ENCODE data around the gene KLHDC4.

The KLHDC4 gene

GRCh38 chr16:87709677-87710076, 56.1 kb downstream of the KLHDC4 start:
- Histone ChIP-seq H3K4me2 (ENCODE audit: low read length) (no peak overlapping the region), H3K27ac (ENCODE audit: low read depth, low read length) (no peak overlapping the region), H2BK120ac (ENCODE audit: insufficient read depth, low read length, poor library complexity) (no peak overlapping the region), H2BK5ac (ENCODE audit: low read depth, low read length, poor library complexity) (no peak overlapping the region), H3K18ac (ENCODE audit: low read length) (no peak overlapping the region), H3K4me3 (ENCODE audit: low read depth, low read length) (no peak overlapping the region), H3K36me3 (ENCODE audit: control insufficient read depth in 1 of 2, insufficient read depth in 2 of 2, low read length in 2 of 2) (peaks cover 44 to 45% of the 10 kb centered on the region in 2 experiments), H3K27me3 (ENCODE audit: insufficient read depth, low read length) (no peaks in the 10 kb centered on the region), H3K4ac (ENCODE audit: low read depth, low read length) (no peak overlapping the region), H3K9ac (ENCODE audit: low read length) (no peak overlapping the region), H3K4me1 (ENCODE audit: control insufficient read depth in 1 of 2, insufficient read depth in 2 of 2, low read length in 2 of 2) (no peaks in the 10 kb centered on the region), H2AK5ac (ENCODE audit: low read length) (no peak overlapping the region), H3K9me3 (ENCODE audit: insufficient read depth, low read depth, low read length) (peaks cover 2% of the 10 kb centered on the region), H3K79me2 (ENCODE audit: control insufficient read depth, insufficient read depth, low read length, poor library complexity) (no peaks in the 10 kb centered on the region), H2BK12ac (ENCODE audit: low read length) (no peak overlapping the region), H4K8ac (ENCODE audit: low read depth, low read length) (no peak overlapping the region), H2AFZ (ENCODE audit: insufficient read depth, low read length, poor library complexity) (no peak overlapping the region), H3K14ac (ENCODE audit: low read length) (no peak overlapping the region), H4K91ac (ENCODE audit: low read depth, low read length) (no peak overlapping the region), H3K79me1 (ENCODE audit: low read length) (no peaks in the 10 kb centered on the region), H4K12ac (ENCODE audit: low read depth, low read length) (no peak overlapping the region), H3K23ac (ENCODE audit: low read length) (no peak overlapping the region)
- no peak for DNase-seq
- no CpG with 5 or more reads among the region's 12 CpGs for WGBS (ENCODE audit: extremely low coverage, insufficient coverage, insufficient read length)

GRCh38 chr16:87708881-87709638, 56.7 kb downstream of the KLHDC4 start:
- Histone ChIP-seq H3K79me1 (ENCODE audit: low read length) (no peaks in the 10 kb centered on the region), H3K23ac (ENCODE audit: low read length) (no peak overlapping the region), H3K4me3 (ENCODE audit: low read depth, low read length) (no peak overlapping the region), H2BK12ac (ENCODE audit: low read length) (no peak overlapping the region), H4K8ac (ENCODE audit: low read depth, low read length) (no peak overlapping the region), H3K18ac (ENCODE audit: low read length) (no peak overlapping the region), H4K12ac (ENCODE audit: low read depth, low read length) (no peak overlapping the region), H2AK5ac (ENCODE audit: low read length) (no peak overlapping the region), H2AFZ (ENCODE audit: insufficient read depth, low read length, poor library complexity) (no peak overlapping the region), H3K27me3 (ENCODE audit: insufficient read depth, low read length) (no peaks in the 10 kb centered on the region), H4K91ac (ENCODE audit: low read depth, low read length) (no peak overlapping the region), H3K9ac (ENCODE audit: low read length) (no peak overlapping the region), H3K79me2 (ENCODE audit: control insufficient read depth, insufficient read depth, low read length, poor library complexity) (no peaks in the 10 kb centered on the region), H3K4me2 (ENCODE audit: low read length) (no peak overlapping the region), H3K9me3 (ENCODE audit: insufficient read depth, low read depth, low read length) (peaks cover 2% of the 10 kb centered on the region), H3K27ac (ENCODE audit: low read depth, low read length) (no peak overlapping the region), H3K4me1 (ENCODE audit: control insufficient read depth in 1 of 2, insufficient read depth in 2 of 2, low read length in 2 of 2) (no peaks in the 10 kb centered on the region), H3K4ac (ENCODE audit: low read depth, low read length) (no peak overlapping the region), H2BK5ac (ENCODE audit: low read depth, low read length, poor library complexity) (no peak overlapping the region), H3K36me3 (ENCODE audit: control insufficient read depth in 1 of 2, insufficient read depth in 2 of 2, low read length in 2 of 2) (peaks cover 44 to 45% of the 10 kb centered on the region in 2 experiments), H3K14ac (ENCODE audit: low read length) (no peak overlapping the region), H2BK120ac (ENCODE audit: insufficient read depth, low read length, poor library complexity) (no peak overlapping the region)
- DNase-seq, result no peak
- no CpG with 5 or more reads among the region's 49 CpGs for WGBS (ENCODE audit: extremely low coverage, insufficient coverage, insufficient read length)

GRCh38 chr16:87707714-87708580, 57.8 kb downstream of the KLHDC4 start:
- Histone ChIP-seq H3K4me2 (ENCODE audit: low read length) (no peak overlapping the region), H3K27me3 (ENCODE audit: insufficient read depth, low read length) (no peaks in the 10 kb centered on the region), H2BK120ac (ENCODE audit: insufficient read depth, low read length, poor library complexity) (no peak overlapping the region), H3K27ac (ENCODE audit: low read depth, low read length) (no peak overlapping the region), H2BK12ac (ENCODE audit: low read length) (no peak overlapping the region), H3K9ac (ENCODE audit: low read length) (no peak overlapping the region), H3K79me2 (ENCODE audit: control insufficient read depth, insufficient read depth, low read length, poor library complexity) (no peaks in the 10 kb centered on the region), H4K8ac (ENCODE audit: low read depth, low read length) (no peak overlapping the region), H3K36me3 (ENCODE audit: control insufficient read depth in 1 of 2, insufficient read depth in 2 of 2, low read length in 2 of 2) (peaks cover 49 to 53% of the 10 kb centered on the region in 2 experiments), H3K9me3 (ENCODE audit: insufficient read depth, low read depth, low read length) (peaks cover 5% of the 10 kb centered on the region), H4K12ac (ENCODE audit: low read depth, low read length) (no peak overlapping the region), H3K23ac (ENCODE audit: low read length) (no peak overlapping the region), H3K18ac (ENCODE audit: low read length) (no peak overlapping the region), H3K79me1 (ENCODE audit: low read length) (no peaks in the 10 kb centered on the region), H3K4me3 (ENCODE audit: low read depth, low read length) (no peak overlapping the region), H2BK5ac (ENCODE audit: low read depth, low read length, poor library complexity) (no peak overlapping the region), H3K4me1 (ENCODE audit: control insufficient read depth in 1 of 2, insufficient read depth in 2 of 2, low read length in 2 of 2) (no peaks in the 10 kb centered on the region), H2AFZ (ENCODE audit: insufficient read depth, low read length, poor library complexity) (no peak overlapping the region), H2AK5ac (ENCODE audit: low read length) (no peak overlapping the region), H3K14ac (ENCODE audit: low read length) (no peak overlapping the region), H4K91ac (ENCODE audit: low read depth, low read length) (no peak overlapping the region), H3K4ac (ENCODE audit: low read depth, low read length) (no peak overlapping the region)
- DNase-seq, result no peak
- 100% methylated on average over 4 of the region's 45 CpGs for WGBS (ENCODE audit: extremely low coverage, insufficient coverage, insufficient read length)

- Histone ChIP-seq H3K9ac (ENCODE audit: low read length) (no peak overlapping the region), H3K79me1 (ENCODE audit: low read length) (no peaks in the 10 kb centered on the region), H2AFZ (ENCODE audit: insufficient read depth, low read length, poor library complexity) (no peak overlapping the region), H3K23ac (ENCODE audit: low read length) (no peak overlapping the region), H3K27ac (ENCODE audit: low read depth, low read length) (no peak overlapping the region), H4K91ac (ENCODE audit: low read depth, low read length) (no peak overlapping the region), H2BK12ac (ENCODE audit: low read length) (no peak overlapping the region), H3K4ac (ENCODE audit: low read depth, low read length) (no peak overlapping the region), H3K4me1 (ENCODE audit: control insufficient read depth in 1 of 2, insufficient read depth in 2 of 2, low read length in 2 of 2) (no peaks in the 10 kb centered on the region), H2AK5ac (ENCODE audit: low read length) (no peak overlapping the region), H4K12ac (ENCODE audit: low read depth, low read length) (no peak overlapping the region), H3K9me3 (ENCODE audit: insufficient read depth, low read depth, low read length) (peaks cover 5% of the 10 kb centered on the region), H3K14ac (ENCODE audit: low read length) (no peak overlapping the region), H3K4me2 (ENCODE audit: low read length) (no peak overlapping the region), H2BK5ac (ENCODE audit: low read depth, low read length, poor library complexity) (no peak overlapping the region), H3K27me3 (ENCODE audit: insufficient read depth, low read length) (no peaks in the 10 kb centered on the region), H3K18ac (ENCODE audit: low read length) (no peak overlapping the region), H3K4me3 (ENCODE audit: low read depth, low read length) (no peak overlapping the region), H3K79me2 (ENCODE audit: control insufficient read depth, insufficient read depth, low read length, poor library complexity) (no peaks in the 10 kb centered on the region), H2BK120ac (ENCODE audit: insufficient read depth, low read length, poor library complexity) (no peak overlapping the region), H3K36me3 (ENCODE audit: control insufficient read depth in 1 of 2, insufficient read depth in 2 of 2, low read length in 2 of 2) (peaks cover 48 to 56% of the 10 kb centered on the region in 2 experiments), H4K8ac (ENCODE audit: low read depth, low read length) (no peak overlapping the region)
- WGBS (ENCODE audit: extremely low coverage, insufficient coverage, insufficient read length), result no CpG with 5 or more reads among the region's 17 CpGs
- no peak for DNase-seq
These were observed 58.7 kb downstream of the KLHDC4 start for GRCh38 chr16:87707097-87707496.

Data from trophoblast cell (in vitro differentiated cells and primary cell).